SH-SY5Y (cell line): ENCODE measurements around the gene MTRF1L.

Experiments used
- GATA2 ChIP-seq: IDR thresholded peaks from 2 replicates; pipeline ENCODE4 v1.6.1; 2011; ENCODE audit warnings: mild to moderate bottlenecking, low read depth, low read length
- GATA3 ChIP-seq: IDR thresholded peaks from 2 replicates; pipeline ENCODE4 v1.6.1; 2011; ENCODE audit warnings: low read depth, mild to moderate bottlenecking, low read length, moderate library complexity

- TF ChIP-seq GATA3 (no peak), GATA2 (no peak)
These were observed 2.3 kb downstream of the MTRF1L start for GRCh38 chr6:153000243-153000642.
